ENCODE measurements around the gene MRGPRE.
"Not testable (repeated sequence)": the region's sequence is repeated elsewhere in the genome, so short reads cannot be mapped to it uniquely, and the experiment has no call there.

Gene MRGPRE, protein sequence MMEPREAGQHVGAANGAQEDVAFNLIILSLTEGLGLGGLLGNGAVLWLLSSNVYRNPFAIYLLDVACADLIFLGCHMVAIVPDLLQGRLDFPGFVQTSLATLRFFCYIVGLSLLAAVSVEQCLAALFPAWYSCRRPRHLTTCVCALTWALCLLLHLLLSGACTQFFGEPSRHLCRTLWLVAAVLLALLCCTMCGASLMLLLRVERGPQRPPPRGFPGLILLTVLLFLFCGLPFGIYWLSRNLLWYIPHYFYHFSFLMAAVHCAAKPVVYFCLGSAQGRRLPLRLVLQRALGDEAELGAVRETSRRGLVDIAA

DNA sequence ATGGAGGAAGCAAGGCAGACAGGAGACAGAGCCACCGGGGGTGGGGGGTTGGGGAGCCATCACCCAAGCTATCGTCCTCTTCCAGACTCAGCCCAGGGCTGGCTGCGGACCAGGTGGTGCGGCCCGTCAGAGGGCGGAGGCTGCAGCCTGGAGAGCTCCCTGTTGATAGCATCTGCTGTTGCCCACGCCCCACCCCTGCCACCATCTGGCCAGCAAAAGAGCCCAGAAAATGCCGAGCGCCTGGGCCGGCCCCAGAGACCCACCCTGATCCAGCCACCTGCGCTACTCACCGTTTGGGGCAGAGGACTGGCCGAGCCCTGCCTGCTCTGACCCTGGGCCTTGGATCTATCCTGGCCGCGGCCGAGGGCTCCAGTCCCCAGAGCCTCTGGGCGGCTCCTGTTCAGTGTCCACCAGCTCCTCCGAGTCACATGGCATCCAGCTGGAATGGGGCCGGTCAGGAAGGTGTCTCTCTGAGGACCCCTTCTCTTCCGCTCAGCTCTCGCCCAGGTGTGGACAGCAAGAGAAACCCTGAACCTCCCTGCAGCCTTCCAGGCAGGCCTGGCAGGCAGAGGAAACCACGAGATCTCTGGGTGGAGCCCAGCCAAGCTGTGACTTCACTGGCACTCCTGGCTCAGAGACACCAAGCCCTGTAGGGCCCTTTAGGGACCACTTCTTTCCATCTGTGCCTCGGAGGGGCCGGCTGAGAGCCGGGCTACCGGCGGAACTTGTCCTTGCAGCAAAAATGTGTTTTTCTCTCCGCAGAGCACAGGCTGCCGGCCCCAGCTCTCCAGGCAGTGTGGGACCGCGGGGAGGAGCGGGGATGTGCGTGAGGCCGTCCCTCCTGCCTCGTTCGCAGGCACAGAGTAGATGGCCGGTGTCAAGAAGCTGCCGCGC, at the start of gene MRGPRE:
TSS of gene MRGPRE (minus strand) at position 567 of the 894 bp plus-strand sequence. CDS start 3,618 bp downstream, outside the sequence.
- no peak within 1 kb of the TSS for H2AFZ ChIP-seq (ENCODE audit: low read depth, low read length)
- no peaks in the 10 kb centered on the region for H3K9me3 ChIP-seq (ENCODE audit: low read length)
- no peaks in the 10 kb centered on the region for H3K36me3 ChIP-seq (ENCODE audit: insufficient read depth, low read length)
- H3K4me1 ChIP-seq (ENCODE audit: insufficient read depth, low read length) = no peaks in the 10 kb centered on the region
- H3K27me3 ChIP-seq (ENCODE audit: insufficient read depth, low read length) = peaks cover 4% of the 10 kb centered on the region
- no peak within 1 kb of the TSS for H3K4me3 ChIP-seq (ENCODE audit: low read length)

DNA sequence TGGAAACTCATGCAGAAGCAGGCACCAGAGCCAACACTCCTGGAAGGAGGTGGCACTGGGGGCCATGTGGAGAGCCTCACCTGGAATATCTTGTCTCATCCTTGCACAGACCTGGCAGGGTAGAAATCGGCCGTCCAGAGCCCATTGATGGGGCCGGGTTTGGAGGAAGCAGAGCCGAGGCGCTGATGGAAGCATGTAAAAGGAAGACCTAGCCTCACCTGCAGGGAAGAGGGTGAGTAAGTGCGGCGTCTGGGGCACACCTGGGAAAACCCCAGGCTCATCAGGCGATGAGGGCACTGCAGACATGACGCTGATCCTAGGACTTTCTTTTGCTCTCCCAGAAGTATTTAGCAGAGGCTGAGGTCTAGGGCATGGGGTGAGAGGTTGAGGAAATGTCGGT, 48.9 kb upstream of the MRGPRE start:
- H3K4me1 ChIP-seq (ENCODE audit: insufficient read depth, low read length); H3K36me3 ChIP-seq (ENCODE audit: insufficient read depth, low read length); H3K9me3 ChIP-seq (ENCODE audit: low read length); H3K4me3 ChIP-seq (ENCODE audit: low read length); H2AFZ ChIP-seq (ENCODE audit: low read depth, low read length); H3K27me3 ChIP-seq (ENCODE audit: insufficient read depth, low read length): not testable (repeated sequence)

DNA sequence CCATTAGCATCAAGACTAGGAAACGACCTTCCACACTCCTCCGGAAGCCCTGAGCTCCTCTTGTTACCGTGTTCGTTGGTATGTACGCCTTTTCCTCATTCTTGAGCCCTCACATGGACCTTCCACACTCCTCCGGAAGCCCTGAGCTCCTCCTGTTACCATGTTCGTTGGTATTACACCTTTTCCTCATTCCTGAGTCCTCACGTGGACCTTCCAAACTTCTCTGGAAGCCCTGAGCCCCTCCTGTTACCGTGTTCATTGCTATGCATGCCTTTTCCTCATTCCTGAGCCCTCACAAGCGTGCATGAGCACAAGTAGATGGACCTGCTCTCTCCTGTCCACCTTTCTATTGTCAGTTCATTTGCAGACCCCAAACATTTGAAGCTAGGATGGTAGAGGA, 48.4 kb upstream of the MRGPRE start:
- not testable (repeated sequence) for H3K27me3 ChIP-seq (ENCODE audit: insufficient read depth, low read length); H3K4me3 ChIP-seq (ENCODE audit: low read length); H3K4me1 ChIP-seq (ENCODE audit: insufficient read depth, low read length); H3K9me3 ChIP-seq (ENCODE audit: low read length); H2AFZ ChIP-seq (ENCODE audit: low read depth, low read length); H3K36me3 ChIP-seq (ENCODE audit: insufficient read depth, low read length)

DNA sequence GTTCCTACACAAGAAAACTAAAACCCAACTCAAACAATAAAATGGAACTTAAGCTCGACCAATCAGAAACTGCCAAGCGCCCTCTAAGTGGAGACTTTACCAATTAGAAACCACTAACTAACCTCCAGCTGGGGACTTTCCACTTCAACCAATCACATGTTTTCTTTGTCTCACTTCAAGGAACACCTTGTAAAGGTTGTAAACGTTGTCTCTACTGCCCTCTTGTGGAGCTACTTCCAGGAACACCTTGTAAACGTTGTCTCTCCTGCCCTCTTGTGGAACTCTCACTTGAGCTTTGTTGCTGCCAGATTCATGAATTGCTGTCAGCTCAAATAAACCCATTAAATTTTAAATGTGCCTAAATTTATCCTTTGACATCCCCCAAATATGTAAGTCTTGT, 46.7 kb upstream of the MRGPRE start:
- not testable (repeated sequence) for H3K4me3 ChIP-seq (ENCODE audit: low read length); H3K27me3 ChIP-seq (ENCODE audit: insufficient read depth, low read length)

DNA sequence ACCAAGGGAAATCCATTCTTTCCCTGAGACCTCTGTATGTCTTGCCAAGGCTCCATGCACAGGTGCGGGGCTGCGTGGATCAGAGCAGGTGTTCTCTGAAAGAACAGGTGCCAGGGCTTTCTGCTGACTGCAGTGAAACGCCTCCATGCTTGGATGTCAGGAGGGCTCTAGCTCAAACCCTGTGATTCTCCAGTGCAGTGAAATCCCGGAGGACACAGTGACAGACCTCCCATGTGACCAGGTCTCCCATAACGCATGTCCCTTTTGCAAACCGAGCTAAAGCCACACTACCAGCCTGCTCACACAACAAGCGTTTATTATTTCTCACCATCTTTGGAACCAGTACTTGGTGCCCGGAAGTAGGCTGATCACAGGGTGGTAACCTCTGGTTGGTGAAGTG, 41.4 kb upstream of the MRGPRE start:
- not testable (repeated sequence) for H3K4me3 ChIP-seq (ENCODE audit: low read length); H2AFZ ChIP-seq (ENCODE audit: low read depth, low read length); H3K36me3 ChIP-seq (ENCODE audit: insufficient read depth, low read length); H3K27me3 ChIP-seq (ENCODE audit: insufficient read depth, low read length); H3K9me3 ChIP-seq (ENCODE audit: low read length); H3K4me1 ChIP-seq (ENCODE audit: insufficient read depth, low read length)

More for the DNA sequence above, 46.7 kb upstream of the MRGPRE start:
- not testable (repeated sequence) for H3K36me3 ChIP-seq (ENCODE audit: insufficient read depth, low read length); H3K4me1 ChIP-seq (ENCODE audit: insufficient read depth, low read length); H2AFZ ChIP-seq (ENCODE audit: low read depth, low read length); H3K9me3 ChIP-seq (ENCODE audit: low read length)

DNA sequence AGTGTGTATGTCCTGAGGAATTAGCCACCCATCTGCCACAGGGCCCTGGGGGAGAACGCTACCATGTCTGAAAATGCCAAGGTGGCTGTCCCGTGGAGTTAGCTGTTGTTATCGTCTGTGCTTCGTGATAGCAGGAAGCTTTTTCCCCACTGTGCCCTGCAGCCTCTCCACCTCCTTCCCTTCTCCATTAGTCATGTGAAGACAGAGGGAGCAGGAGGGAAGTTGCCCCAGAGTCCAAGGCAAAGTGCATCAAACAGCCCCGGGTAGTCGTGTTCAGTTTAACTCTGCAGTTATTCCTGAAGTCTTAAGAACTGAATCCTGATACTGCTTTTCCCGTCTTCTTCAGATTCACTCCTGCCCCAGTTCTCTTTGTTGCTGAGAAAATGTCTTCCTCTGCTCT, 30.3 kb upstream of the MRGPRE start:
- H2AFZ ChIP-seq (ENCODE audit: low read depth, low read length); H3K27me3 ChIP-seq (ENCODE audit: insufficient read depth, low read length); H3K9me3 ChIP-seq (ENCODE audit: low read length); H3K4me3 ChIP-seq (ENCODE audit: low read length); H3K36me3 ChIP-seq (ENCODE audit: insufficient read depth, low read length); H3K4me1 ChIP-seq (ENCODE audit: insufficient read depth, low read length): not testable (repeated sequence)

DNA sequence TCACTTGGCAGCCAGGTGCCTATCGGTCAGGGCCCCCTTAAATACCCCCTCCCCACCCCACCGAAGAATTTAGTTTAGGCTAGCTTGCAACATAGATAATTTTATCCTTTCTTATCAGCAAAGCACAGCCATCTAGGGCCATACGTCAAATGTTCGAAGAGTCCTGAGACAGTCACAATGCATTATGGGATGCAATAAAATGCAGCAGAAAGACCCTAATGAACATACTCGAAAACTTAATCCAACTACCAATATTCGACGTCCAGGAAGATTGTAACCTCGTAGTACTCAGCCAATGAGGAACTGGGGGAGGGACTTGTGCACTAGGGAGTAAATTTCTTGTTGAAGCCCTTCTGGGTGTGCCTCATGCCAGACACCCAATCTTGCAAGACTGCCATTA, 29.6 kb upstream of the MRGPRE start:
- not testable (repeated sequence) for H3K27me3 ChIP-seq (ENCODE audit: insufficient read depth, low read length); H3K4me3 ChIP-seq (ENCODE audit: low read length); H3K9me3 ChIP-seq (ENCODE audit: low read length); H2AFZ ChIP-seq (ENCODE audit: low read depth, low read length); H3K4me1 ChIP-seq (ENCODE audit: insufficient read depth, low read length); H3K36me3 ChIP-seq (ENCODE audit: insufficient read depth, low read length)

DNA sequence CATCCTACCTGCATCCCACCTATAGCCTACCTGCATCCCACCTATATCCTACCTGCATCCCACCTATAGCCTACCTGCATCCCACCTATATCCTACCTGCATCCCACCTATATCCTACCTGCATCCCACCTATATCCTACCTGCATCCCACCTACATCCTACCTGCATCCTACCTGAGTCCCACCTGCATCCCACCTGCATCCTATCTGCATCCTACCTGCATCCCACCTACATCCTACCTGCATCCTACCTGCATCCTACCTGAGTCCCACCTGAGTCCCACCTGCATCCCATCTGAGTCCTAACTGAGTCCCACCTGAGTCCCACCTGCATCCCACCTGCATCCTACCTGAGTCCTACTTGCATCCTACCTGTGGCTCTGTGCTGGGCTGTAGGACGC, 25.3 kb upstream of the MRGPRE start:
- not testable (repeated sequence) for H3K27me3 ChIP-seq (ENCODE audit: insufficient read depth, low read length); H3K36me3 ChIP-seq (ENCODE audit: insufficient read depth, low read length); H3K4me3 ChIP-seq (ENCODE audit: low read length); H3K9me3 ChIP-seq (ENCODE audit: low read length); H2AFZ ChIP-seq (ENCODE audit: low read depth, low read length); H3K4me1 ChIP-seq (ENCODE audit: insufficient read depth, low read length)

DNA sequence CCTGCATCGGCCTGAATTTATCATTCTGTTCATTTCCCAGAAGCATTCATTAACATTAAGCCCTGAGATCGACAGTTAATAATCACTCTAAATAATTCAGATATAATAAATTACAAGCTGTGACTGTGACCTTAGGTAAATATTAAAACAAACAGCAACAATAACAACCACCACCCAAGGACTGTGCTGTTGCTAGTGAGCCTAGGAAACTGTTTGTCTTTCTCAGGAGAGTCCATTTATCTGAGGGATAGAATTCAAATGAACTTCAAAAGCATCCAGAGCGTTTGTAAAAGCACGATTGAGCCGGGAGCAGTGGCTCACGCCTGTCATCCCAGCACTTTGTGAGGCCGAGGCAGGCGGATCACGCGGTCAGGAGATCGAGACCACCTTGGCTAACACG, 23.0 kb upstream of the MRGPRE start:
- not testable (repeated sequence) for H3K36me3 ChIP-seq (ENCODE audit: insufficient read depth, low read length); H3K4me3 ChIP-seq (ENCODE audit: low read length); H2AFZ ChIP-seq (ENCODE audit: low read depth, low read length); H3K27me3 ChIP-seq (ENCODE audit: insufficient read depth, low read length); H3K9me3 ChIP-seq (ENCODE audit: low read length); H3K4me1 ChIP-seq (ENCODE audit: insufficient read depth, low read length)

DNA sequence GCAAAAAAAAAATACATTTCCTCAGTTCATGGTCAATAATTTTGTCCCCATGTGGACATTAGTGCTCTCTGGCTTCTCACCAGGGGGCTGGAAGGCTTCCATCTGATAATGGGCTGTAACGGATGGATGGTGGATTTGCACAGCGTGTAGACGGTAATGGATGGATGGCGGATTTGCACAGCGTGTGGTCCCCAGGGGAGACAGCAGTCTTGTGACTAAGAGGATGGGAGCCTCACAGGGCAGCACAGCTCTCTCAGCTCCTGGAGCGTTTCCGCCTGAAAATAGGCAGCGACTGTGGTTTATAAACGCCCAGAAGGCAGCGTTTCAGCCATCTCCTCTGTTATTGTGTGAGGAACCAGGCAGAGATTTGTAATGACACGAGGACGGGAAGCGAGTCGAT, 22.6 kb upstream of the MRGPRE start:
- H3K9me3 ChIP-seq (ENCODE audit: low read length); H2AFZ ChIP-seq (ENCODE audit: low read depth, low read length); H3K27me3 ChIP-seq (ENCODE audit: insufficient read depth, low read length); H3K36me3 ChIP-seq (ENCODE audit: insufficient read depth, low read length); H3K4me3 ChIP-seq (ENCODE audit: low read length); H3K4me1 ChIP-seq (ENCODE audit: insufficient read depth, low read length): not testable (repeated sequence)

DNA sequence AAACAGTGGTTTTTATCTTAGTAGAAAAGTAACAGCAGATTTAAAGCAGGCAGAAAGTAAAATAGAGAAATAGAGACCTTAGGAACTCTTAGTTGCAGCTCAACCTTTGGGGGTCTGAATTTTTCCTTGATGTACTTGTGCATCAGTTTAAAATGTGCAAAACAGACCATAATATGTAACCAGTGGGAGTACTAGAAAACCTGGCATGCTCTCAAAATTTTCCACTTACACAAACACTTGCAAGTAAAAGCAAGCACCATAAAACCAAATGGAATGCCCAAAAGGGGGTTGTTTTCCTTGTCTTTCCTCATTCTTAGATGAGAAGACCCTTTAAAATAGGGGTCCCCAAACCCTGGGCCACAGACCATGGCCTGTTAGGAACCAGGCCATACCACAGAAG, 12.9 kb upstream of the MRGPRE start:
- H3K36me3 ChIP-seq (ENCODE audit: insufficient read depth, low read length) = no peaks in the 10 kb centered on the region
- H3K27me3 ChIP-seq (ENCODE audit: insufficient read depth, low read length) = no peaks in the 10 kb centered on the region
- no peaks in the 10 kb centered on the region for H3K4me1 ChIP-seq (ENCODE audit: insufficient read depth, low read length)
- no peak overlapping the region for H3K4me3 ChIP-seq (ENCODE audit: low read length)
- peaks cover 3% of the 10 kb centered on the region for H3K9me3 ChIP-seq (ENCODE audit: low read length)
- H2AFZ ChIP-seq (ENCODE audit: low read depth, low read length) = no peak overlapping the region

DNA sequence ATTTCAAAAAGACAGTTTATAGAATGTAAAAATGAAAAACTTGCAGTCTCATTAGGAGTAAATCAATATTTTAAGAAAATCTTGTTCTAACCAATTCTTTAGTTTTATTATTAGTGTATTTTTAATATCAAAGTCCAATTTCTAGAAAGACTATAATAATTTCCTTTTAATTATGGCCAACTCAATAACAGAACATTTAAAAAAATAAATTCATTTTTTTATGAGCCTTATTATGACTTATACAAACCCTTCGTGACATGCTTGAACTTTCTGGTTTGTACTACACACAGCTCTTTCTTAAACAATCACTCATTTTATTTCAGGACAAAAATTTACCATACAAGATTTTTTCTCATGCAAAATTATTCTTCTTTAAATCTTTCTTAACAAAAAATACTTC, 11.7 kb upstream of the MRGPRE start:
- H3K4me3 ChIP-seq (ENCODE audit: low read length) = no peak overlapping the region
- peaks cover 3% of the 10 kb centered on the region for H3K9me3 ChIP-seq (ENCODE audit: low read length)
- no peaks in the 10 kb centered on the region for H3K4me1 ChIP-seq (ENCODE audit: insufficient read depth, low read length)
- H2AFZ ChIP-seq (ENCODE audit: low read depth, low read length) = no peak overlapping the region
- H3K27me3 ChIP-seq (ENCODE audit: insufficient read depth, low read length) = no peaks in the 10 kb centered on the region
- H3K36me3 ChIP-seq (ENCODE audit: insufficient read depth, low read length) = no peaks in the 10 kb centered on the region

DNA sequence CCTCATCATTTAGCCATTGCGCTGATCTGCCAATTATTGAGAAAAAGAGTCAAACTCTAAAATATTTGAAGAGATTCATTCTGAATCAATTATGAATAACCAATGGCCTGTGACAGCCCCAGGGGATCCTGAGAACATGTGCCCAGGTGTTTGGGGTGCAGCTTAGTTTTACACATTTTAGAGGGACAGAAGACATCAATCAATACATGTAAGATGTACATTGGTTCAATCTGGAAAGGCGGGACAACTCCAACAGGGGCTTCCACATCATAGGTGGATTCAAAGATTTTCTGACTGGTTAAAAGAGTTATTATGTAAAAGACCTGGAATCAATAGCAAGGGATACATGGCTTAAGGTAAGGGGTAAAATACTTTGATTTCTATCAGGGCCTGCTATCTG, 4.9 kb upstream of the MRGPRE start:
- Histone ChIP-seq H2AFZ (ENCODE audit: low read depth, low read length) (no peak overlapping the region), H3K4me3 (ENCODE audit: low read length) (no peak overlapping the region), H3K27me3 (ENCODE audit: insufficient read depth, low read length) (peaks cover 4% of the 10 kb centered on the region), H3K36me3 (ENCODE audit: insufficient read depth, low read length) (no peaks in the 10 kb centered on the region), H3K9me3 (ENCODE audit: low read length) (no peaks in the 10 kb centered on the region), H3K4me1 (ENCODE audit: insufficient read depth, low read length) (no peaks in the 10 kb centered on the region)

DNA sequence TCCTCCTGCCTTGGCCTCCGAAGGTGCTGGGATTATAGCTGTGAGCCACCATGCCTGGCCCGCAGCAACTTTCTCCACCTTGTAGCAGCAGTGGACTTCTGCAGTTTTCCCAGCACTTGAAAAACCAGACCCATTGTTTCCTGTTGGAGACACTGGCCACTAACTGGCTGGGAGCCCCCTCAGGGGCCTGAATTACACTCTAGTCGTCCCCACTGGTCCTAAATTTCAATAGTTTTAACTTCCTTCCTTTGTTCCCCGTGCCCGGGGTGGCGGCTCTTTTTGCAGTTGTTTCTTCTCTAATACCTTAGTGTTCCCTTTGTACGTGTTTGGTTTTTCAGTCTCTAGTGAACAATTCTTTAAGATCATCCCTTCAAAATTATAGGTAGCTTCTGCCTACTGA, 2.6 kb upstream of the MRGPRE start:
- no peak overlapping the region for H2AFZ ChIP-seq (ENCODE audit: low read depth, low read length)
- peaks cover 4% of the 10 kb centered on the region for H3K27me3 ChIP-seq (ENCODE audit: insufficient read depth, low read length)
- H3K36me3 ChIP-seq (ENCODE audit: insufficient read depth, low read length) = no peaks in the 10 kb centered on the region
- no peak overlapping the region for H3K4me3 ChIP-seq (ENCODE audit: low read length)
- no peaks in the 10 kb centered on the region for H3K9me3 ChIP-seq (ENCODE audit: low read length)
- no peaks in the 10 kb centered on the region for H3K4me1 ChIP-seq (ENCODE audit: insufficient read depth, low read length)

All from neuron (in vitro differentiated cells).